Epidermal melanocyte (primary cell): Measurements from ENCODE around the gene SNX18.
"Not testable (repeated sequence)": the region's sequence is repeated elsewhere in the genome, so short reads cannot be mapped to it uniquely, and the experiment has no call there.

Source experiments
- DNase-seq: peaks from one replicate; pipeline ENCODE4 v3.0.0; 2011; ENCODE audit warnings: low spot score; ENCODE audit not compliant: insufficient read length

The SNX18 gene

DNA sequence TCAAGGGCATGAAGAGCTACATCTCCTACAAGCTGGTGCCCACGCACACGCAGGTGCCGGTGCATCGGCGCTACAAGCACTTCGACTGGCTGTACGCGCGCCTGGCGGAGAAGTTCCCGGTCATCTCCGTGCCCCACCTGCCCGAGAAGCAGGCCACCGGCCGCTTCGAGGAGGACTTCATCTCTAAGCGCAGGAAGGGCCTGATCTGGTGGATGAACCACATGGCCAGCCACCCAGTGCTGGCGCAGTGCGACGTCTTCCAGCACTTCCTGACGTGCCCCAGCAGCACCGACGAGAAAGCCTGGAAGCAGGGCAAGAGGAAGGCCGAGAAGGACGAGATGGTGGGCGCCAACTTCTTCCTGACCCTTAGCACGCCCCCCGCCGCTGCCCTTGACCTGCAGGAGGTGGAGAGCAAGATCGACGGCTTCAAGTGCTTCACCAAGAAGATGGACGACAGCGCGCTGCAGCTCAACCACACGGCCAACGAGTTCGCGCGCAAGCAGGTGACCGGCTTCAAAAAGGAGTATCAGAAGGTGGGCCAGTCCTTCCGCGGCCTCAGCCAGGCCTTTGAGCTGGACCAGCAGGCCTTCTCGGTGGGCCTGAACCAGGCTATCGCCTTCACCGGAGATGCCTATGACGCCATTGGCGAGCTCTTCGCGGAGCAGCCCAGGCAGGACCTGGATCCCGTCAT, 1.4 kb downstream of the SNX18 start:
- no peak for DNase-seq

DNA sequence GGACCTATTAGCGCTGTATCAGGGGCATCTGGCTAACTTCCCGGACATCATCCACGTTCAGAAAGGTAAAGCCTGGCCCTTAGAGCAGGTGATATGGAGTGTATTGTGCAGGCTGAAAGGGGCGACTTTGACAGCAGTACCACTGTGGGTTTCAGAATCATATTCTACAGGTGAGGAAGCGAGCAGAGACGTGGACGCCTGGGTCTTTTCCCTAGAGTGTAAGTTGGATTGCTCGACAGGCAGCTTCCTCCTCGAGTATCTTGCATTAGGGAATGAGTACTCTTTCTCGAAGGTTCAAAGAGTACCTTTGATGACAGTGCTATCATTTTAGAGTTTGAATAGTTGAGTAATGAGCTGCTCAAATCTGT, 1.9 kb downstream of the SNX18 start:
- DNase-seq = no peak

DNA sequence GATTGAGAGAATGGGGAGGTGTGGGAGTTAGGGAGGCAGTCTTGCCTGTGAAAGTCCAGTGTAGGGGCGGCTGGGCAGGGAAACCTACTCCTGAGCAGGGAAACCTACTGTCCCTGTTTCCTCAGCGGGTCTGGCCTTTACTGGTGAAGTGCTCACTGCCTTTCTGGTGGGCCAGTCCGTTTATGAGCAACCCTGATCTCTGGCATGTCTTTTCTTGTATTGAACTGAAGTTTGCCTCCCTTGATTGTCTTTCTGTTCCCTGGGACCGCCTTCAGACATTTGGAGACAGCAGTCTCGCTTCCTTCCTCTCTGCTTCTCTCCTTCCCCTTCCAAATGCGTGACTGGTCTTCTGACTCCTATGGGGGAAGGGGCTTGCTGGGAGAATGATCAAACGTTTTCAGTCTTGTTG, 2.9 kb downstream of the SNX18 start:
- peak; percentile 33 for DNase-seq

DNA sequence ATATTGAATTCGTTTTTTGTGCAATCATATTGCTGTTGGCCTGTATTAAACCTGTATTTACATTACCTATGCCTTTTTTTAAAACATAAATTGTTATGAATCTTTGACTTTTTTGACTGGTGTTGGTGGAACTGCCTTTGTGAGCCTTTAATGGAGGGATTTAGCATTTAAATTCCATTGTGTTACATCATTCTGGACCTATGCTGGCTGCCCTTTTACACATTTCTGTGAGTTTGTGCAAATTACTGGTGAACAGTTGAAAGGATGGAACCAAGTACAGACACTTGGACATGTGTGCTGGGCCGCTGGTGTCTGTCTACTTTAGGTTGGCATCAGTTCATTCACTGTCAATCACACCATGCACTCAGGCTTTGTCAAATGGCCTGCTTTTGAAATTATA, 3.4 kb downstream of the SNX18 start:
- no peak for DNase-seq

DNA sequence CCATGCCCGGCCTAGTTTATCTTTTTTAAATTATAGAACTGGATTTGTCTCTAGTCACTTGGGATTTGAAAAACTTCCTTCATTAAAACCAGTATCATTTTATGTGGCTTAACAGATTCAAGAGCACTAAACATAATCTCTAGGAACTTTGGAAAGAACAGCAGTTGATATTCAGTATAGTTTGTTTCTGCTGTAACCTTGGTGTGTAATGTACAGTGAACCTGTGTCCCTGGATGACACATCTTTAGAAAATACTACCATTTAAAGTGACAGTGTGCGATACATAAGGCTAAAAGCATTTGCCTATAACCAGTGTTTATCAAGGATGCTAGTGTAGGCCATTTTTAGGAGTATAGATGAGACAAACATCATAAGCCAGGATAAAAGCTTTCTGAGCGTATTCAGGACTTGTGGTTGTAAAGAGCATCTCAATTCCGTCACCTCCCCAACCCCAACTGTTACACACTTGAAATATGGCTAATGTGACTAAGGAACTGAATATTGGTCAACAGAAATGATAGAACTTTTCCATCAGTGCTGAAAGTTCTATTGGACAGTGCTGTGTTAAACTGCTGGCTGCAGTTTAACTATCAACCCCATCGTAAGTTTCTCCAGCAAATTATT, 4.4 kb downstream of the SNX18 start:
- no peak for DNase-seq

DNA sequence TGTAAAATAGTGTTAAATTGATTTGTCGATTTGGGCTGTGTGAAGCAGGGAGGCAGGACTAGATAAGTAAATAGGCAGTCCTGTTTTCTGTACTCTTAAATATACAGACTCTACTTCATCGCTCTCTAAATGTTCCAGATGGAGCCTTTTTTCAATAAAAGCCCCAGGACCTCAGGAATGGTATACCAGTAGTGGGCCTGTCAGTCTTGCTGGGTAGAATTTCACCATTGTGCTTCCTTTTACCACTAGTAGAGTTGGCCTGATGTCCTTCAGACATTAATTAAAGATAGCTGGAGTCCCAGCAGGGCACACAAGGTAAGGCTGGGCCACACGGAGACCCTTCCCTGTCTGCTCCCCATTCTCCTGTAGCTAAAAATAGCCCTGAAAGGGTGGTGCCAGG, 6.0 kb downstream of the SNX18 start:
- no peak for DNase-seq

DNA sequence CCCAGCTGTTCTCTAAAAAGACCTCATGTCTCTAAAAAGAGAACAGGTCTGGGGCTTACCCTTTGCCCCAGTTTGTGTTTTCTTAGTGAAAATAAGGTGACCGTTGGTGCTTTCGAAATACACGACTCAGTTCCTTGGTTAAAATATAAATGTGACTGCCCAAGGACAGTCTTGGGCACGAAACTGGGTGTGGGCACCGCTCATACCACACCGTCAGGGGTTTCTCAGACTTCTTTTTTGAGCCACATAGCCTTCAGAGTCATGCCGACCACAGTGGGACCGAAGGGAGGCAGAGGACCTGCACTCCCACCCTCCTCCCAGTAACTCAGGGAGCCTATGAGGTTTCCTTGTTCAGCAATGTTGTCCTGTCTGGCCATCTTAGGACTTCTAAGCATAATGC, 6.5 kb downstream of the SNX18 start:
- DNase-seq = no peak

DNA sequence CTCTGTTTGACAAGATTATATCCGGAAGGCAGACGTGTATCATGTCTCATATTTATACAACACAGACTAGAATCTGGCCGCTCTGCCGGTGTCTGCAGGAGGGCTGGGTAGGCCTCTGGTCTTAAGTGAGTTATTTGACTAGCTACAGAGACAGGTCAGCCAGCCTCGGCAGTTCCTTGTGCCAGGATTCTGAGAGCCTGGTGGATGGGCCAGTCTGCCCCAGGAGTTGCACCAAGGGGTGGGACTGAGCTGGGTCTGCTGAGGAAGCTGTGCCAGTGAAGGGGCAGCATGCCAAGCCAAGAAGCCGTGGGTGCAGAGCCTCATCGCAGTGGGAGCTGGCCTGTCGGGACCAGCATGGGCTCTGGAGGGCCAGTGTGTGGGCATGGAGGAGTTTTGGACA, 7.1 kb downstream of the SNX18 start:
- no peak for DNase-seq

DNA sequence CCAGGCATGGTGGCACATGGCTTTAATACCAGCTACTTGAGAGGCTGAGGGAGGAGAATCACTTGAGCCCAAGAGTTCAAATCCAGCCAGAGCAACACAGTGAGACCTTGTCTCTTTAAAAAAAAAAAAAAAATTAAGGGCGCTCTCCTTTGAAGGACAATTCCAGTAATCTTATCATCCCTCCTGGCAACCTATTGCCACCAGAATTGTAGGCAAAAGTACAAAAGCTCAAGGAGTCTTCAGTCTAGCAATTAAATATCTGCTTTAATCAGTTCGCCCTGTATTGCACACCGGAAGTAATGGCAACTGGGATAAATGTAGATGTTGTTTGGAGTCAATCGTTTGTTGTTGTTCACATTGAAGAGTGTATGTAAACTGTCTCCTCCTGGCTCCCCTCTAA, 7.7 kb downstream of the SNX18 start:
- no peak for DNase-seq

DNA sequence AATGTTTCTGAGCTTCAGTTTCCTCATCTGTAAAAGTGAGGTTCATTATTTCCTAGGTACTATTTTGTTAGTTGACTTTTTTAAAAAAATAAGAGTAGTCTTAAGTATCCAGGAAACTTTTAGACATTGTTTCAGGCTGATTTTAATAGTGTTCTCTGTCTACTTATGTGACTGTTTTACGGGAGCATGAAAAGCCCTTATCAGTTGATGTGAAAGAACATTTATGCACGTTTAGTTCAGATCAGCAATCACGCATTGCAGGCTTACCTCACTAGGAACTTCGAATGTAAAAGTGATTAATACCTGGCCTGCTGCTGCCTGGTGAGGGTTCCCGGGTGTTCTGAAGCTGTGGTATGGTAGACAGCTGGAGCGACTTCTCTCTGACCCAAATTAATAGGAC, 8.1 kb downstream of the SNX18 start:
- no peak for DNase-seq

DNA sequence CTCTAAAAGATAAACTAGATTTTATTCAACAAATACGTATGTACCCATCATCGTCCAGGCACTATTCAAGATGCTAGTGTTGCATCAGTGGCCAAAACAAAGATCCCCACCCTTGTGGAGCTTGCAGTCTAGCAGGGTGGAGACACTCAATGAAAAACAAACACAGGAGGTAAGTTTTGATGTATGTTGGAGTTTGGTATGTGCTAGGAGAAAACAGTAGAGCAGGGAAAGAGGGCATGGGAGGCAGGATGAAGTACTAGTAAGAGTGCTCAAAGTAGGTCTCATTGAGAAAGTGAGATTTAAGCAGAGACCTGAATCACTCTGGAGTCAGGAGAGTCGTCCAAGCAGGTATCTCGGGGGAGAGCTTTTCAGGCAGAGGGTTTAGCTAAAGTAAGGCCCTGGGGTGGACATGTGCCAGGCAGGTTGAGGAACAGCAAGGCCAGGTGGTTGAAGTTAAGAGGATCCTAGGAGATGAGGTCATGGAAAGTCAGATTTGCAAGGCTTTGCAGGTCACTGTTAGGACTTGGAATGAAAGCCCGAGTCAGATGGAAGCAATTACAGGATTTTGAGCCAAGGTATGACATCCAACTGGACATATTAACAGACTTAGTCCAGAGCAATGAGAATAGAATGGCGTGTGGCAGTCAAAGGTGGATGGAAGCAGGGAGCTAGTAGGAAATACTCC, 9.2 kb downstream of the SNX18 start:
- DNase-seq = no peak

DNA sequence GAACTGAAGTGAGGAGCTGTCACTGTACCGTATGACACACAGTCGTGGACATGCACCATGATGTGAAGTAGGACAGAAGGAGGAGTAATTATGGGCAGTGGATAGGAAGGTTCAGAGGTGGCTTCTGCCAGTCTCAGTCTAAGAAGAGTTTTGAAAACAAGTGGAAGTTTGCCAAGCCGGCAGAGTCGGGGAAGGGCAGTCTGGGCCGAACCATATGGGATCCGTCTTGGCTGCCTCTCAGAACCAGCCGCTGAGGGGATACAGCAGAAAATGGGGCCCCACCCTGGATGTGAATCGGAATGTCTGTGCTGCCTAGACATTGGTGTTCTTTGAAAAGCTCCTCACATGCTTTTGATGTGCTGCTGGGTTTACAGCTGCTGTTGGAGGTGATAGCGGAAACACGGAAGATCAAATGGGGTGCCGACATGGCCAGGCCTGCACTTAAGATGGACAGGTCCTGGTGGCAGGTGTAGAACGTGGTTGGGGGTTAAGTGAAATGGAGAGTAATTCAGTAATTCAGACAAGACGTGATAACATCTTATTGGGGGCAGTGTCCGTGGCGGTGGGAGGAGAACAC, 11.2 kb downstream of the SNX18 start:
- no peak for DNase-seq

DNA sequence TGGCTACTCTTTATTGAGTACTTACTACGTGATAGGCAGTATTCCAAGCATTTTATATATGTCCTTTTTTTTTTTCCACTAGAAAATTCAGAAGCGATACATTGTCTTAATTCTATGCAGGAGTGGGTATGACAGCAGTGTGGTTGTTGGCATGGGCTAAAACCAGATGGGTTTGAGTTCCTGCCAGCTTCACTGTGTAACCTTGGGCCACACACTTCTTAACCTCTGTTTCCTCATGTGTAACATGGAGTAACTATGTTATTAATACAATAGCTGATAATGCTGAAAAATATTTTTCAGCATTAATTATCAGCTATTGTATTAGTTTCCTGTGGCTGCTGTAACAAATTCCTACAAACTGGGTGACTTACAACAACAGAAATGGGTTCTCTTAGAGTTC, 12.0 kb downstream of the SNX18 start:
- no peak for DNase-seq

DNA sequence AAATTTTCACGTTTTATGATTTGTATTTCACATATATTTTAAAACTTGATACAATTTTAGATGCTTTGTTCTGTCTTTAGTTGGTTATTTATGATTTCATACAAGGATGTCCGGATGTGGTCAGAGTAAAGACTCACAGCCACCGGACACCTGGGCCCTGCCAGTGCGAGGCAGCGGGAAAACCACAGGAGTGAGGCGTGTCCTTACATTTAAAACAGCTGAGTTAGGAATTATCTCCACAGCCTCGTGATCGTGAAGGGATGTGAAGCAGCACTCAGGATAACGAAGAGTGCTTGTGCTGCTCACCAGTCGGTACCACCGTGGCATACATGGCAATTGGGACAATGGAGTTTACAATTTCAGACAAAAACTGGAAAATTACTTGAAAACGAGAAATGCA, 14.0 kb downstream of the SNX18 start:
- DNase-seq = no peak

DNA sequence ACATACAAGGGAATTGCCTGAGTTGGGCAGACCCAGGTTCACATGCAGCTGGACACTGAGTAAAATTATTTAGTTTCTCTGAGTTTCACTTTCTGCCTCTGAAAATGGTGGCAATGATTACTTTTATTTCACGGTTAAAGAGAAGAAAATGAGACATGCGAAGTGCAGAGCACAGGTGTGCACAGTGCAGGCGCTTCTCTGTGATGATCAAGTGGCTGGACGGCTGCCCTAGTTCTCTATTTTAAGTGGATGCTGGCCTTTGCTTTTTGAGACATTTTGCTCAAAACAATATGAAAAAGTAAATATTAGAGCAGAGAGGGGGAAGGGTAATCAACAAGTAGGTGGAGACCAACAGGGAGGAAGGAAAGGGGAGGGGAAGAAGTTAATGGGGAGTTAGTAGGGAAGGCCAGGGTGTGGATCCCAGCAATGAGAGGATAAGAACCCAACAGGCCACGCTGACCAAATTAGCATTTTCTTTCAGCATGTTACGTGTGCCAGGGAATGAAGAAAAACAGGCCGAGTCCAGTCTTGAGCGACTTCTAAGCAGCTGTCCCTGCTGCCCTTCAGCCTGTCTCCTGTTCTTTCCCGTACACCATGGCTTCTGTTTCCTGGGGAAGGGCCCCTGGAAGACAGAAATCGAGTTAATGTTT, 16.1 kb downstream of the SNX18 start:
- no peak for DNase-seq

DNA sequence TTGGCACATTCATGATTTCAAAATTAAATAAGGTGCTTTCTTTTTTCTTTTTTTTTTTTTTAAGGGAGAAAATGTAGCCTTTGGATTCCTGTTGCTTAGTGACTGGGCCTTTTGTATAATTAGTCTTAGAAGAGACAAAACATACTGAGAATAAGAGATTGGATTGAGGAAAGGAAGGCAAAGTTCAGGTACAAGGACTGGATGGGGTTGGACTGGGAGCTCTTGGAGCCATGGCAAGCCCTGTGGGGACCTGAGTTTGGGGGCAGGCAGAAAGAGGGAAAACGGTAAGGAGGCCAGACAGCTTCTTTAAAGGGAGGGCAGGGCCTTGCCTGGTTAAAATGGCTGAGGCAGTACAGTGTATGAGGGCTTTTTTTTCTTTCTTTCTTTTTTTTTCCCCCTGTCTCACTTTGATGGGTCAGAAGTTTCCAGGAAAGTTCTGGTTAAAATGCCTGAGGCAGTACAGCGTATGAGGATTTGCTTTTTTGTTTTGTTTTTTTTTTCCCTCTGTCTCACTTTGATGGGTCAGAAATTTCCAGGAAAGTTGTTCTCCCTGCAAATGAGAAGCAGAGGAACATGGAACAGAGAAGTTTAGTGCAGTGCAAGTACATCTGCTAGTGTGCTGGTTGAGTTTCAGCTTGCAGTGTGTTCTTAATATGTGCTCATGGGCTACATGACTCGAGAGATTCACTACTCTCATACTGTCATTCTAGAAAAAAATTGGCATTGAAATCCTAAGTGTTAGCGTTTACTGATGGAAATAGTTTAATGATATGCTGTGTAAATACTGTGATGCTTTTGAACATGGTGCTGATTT, 16.8 kb downstream of the SNX18 start:
- DNase-seq = no peak

DNA sequence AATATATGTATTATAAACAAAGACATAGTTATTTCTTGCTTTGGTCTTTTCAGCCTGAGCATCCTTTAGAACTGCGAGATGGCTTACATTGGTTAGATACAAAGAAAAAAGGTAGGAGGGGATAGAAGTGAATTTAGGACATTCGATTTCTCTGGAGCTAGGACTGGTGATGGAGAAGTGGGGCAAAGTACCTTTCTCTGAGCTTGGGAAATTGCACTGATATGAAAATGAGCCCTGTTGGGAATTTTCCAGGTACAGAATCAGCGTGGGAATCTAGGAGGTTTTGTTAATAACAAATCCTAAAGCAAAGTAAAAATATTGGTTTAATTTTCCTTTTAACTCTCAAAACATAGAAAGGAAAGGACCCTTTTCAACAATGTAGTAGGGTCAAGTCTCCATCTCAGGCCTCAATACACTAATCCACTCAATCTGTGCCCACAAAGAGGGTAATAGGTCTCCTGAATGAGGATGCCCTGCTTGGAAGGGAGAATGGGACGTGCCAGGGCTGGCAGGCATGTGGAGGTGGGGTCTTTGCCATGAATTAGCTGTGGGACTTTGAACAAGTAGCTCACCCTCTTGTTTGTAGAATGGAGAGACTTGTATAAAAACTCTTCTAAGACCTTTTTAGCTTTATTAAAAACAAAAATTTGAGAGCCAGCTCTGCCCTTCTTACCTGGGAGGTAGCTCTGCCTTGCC, 17.7 kb downstream of the SNX18 start:
- DNase-seq = no peak

DNA sequence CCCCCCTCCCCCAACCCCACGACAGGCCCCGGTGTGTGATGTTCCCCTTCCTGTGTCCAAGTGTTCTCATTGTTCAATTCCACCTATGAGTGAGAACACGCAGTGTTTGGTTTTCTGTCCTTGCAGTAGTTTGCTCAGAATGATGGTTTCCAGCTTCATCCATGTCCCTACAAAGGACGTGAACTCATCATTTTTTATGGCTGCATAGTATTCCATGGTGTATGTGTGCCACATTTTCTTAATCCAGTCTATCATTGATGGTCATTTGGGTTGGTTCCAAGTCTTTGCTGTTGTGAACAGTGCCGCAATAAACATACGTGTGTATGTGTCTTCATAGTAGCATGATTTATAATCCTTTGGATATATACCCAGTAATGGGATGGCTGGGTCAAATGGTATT, 18.8 kb downstream of the SNX18 start:
- not testable (repeated sequence) for DNase-seq

DNA sequence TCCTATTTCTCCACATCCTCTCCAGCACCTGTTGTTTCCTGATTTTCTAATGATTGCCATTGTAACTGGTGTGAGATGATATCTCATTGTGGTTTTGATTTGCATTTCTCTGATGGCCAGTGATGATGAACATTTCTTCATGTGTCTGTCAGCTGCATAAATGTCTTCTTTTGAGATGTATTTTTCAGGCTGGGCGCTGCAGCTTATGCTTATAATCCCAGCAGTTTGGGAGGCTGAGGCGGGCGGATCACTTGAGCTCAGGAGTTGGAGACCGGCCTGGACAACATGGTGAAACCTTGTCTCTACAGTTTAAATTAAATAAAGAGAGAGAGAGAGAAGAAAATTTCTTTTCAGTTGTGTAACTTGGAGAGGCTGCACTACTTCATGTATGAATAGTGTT, 19.3 kb downstream of the SNX18 start:
- not testable (repeated sequence) for DNase-seq

DNA sequence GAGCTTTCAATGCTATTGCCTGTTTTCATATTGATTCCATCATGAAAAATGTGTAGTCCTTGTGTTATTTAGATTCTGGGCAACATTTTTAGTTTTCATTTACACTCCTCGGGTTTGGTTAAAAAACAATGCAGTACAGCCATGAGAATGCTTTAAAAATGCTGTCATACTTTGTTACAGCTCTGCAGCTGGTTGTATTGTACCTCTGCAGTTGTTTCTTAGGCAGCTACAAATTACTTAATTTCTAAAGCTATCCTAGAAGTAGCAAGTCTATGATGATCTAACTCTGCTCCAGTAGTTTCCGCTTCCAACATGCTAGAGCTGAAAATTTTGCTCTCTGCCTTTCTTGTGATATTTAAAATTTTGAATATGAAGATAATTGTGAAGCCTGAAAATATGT, 20.2 kb downstream of the SNX18 start:
- DNase-seq = no peak

DNA sequence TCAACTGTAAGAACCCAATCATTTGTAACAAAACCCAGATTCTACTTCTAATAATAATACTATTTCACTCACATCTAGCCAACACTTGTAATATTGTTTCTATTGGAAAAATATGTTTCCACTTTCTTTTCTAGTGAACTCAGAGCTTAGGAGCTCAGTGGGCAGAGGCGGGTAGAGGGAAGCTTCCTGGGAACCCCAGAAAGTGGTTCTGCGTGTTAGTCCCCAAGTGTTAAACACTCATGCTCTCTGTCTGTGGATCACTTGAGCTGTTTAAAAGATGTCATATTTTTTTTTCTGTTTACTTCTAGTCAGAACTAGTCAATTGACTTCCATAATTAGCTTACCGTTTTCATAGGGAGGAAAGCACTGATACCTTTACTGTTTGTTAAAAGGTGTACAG, 20.6 kb downstream of the SNX18 start:
- no peak for DNase-seq
